HG02588 (cell line): ENCODE results near the gene COL4A6.

Experiments used
- ATAC-seq: cut with Tn5 transposase; IDR thresholded peaks from one replicate; pipeline ENCODE4 v1.9.1; 2021; ENCODE audit warnings: mild to moderate bottlenecking, moderate library complexity; ENCODE audit not compliant: unreplicated experiment

Gene COL4A6

GRCh38 chrX:108275732-108276131 lies 162.5 kb downstream of the COL4A6 start:
- no peak for ATAC-seq

DNA sequence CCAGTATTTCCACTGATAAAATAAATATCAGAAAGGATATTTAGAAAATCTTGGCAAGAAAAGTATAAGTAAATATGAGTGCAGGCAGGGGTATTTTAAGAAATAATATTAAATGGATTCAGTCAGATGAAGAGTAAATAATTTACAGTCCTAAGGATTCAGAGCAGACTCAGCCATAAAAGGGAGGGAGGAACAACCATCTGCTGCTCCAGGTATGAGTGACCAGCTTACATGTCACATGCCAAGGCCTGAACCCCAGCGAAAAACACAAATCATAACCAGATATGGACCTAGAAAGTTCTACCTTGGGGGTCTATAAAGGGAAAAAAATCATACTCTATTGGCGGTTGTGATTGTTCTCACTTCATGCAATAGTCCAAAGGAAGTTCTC lies 166.8 kb downstream of the COL4A6 start:
- no peak for ATAC-seq

DNA sequence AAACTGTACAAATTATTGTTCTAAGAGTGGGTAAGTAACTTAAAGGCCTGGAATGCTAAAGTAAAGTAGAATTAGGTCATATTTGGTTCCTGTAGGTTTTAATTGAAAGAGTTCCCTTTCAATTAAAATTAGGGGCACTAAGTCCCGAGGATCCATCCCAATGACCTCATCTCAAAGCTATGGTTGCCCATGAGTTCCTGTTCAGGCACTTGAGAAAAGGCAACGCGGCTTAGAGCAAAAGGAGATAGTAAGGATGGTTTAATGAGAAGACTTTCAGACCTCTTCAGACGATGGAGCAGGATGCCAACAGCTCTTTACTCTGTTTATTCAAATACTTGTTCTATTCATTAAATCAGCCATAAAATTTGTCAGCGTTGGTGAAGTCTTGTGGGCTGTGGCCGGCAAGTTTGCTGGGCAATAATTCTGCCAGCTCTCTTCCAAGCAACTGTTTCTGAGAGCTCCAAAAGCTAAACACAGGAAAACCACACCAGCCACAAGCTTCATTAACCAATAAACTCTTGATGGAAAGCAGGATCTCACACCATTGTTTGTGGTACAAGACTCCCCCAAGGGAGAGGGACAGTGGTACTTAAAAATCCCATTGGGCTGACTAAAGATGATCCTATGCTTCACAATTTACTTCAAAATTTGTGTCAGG lies 167.4 kb downstream of the COL4A6 start:
- ATAC-seq, result no peak

- ATAC-seq, result no peak
Measured at GRCh38 chrX:108270280-108270679, 167.9 kb downstream of the COL4A6 start.

GRCh38 chrX:108268434-108269080 lies 169.7 kb downstream of the COL4A6 start:
- no peak for ATAC-seq

DNA sequence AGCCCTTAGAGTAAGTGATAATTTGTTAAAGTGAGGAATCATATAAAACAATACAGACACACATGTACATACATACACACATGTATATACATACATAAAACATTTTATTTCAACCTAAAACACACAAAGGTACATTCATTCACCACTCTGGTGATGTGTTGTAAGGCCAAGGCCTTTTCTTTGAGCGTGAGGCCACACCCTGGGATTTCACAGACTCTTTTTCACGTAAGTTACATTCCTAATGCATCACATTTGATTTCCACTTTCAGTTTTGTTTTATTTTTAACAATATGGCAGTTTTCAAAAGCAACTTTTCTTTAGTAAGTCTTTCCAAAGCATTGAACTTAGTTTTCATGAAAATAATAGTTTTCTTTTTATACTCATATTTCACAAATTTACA lies 170.7 kb downstream of the COL4A6 start:
- ATAC-seq, result no peak

DNA sequence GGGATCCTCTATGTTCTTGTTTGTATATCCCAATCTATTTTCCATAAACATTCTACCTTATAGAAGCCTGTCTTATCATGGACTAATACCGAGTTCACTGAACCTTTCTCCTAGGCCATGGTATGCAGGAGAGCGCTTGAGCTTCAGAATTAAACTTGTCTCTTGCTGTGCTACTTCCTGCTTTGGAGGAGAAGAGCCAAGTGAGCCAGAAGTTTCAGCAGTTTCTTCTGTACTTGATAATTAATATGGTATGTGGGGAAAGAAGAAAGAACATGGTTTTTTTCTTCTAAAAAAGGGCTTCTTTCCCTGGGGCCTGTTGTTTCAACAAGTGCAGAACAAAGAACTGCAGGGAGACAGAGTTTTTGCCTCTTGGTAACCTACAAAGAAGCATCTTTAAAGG lies 173.8 kb downstream of the COL4A6 start:
- no peak for ATAC-seq

DNA sequence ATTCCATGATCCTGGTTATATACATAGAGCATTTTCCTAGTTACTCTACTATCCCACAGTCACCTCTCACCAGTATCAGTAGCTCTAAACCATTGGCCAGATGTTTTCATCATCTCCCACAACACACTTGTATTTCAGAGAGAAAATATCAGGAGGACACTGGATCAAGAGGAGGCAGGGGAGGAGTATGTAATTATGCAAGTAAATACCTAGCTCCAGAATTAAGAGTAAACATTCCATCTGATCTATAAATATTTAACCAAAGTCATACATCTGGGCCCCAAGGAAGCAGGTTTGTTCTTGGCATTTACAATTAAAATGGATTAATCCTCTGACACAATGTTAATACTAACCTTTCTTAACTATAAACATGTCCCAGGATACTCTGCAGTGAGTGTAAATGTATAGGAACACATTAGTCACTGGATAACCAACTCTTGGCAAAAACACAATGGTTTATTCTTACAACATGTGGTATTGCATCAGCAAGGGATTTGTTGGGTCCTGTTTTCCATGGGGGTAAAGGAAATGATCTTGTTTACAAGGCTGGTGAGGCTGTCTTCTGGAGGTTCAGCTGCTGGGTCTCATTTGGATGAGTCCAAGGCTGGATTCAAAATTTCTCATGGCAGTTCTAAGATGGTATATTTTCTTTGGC lies 176.5 kb downstream of the COL4A6 start:
- no peak for ATAC-seq

DNA sequence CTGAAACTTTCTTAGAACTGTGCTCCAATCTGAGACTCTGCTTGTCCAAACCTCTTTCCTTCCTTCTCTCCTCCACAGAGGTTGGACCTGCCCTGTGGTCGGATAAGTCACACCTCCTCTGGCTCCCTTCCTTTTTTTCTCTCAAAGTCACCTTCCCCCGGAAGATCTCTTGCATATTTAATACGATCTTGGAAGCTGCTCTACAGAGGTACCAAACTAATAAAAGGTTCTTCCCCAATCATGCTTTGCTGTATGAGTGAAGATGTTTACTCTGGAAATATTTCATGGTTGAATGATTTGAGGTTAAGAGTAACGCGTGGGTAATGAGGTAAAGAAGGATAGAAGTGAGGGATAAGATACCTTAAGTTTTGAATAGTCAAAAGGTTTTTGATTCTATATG lies 180.7 kb downstream of the COL4A6 start:
- no peak for ATAC-seq

DNA sequence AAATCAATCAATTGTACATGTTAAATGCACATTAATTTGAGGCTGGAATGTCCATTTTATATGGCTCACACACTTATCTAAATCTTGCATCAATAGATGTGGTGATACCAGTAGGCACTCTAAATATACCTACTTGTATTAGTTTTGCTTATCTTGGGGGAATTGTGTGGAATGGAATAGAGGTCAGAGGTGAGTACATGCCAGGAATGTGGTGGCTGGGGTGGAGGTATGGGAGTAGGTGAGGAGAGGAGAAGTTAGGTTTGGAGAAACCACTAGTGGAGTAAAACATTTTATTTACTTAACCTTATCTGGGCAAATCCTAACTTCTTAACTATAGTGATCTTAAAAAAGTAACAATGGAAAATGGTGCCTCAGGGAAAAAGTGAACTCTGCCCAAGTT lies 183.6 kb downstream of the COL4A6 start:
- ATAC-seq, result no peak

GRCh38 chrX:108250654-108251579 lies 187.3 kb downstream of the COL4A6 start:
- ATAC-seq, result no peak

DNA sequence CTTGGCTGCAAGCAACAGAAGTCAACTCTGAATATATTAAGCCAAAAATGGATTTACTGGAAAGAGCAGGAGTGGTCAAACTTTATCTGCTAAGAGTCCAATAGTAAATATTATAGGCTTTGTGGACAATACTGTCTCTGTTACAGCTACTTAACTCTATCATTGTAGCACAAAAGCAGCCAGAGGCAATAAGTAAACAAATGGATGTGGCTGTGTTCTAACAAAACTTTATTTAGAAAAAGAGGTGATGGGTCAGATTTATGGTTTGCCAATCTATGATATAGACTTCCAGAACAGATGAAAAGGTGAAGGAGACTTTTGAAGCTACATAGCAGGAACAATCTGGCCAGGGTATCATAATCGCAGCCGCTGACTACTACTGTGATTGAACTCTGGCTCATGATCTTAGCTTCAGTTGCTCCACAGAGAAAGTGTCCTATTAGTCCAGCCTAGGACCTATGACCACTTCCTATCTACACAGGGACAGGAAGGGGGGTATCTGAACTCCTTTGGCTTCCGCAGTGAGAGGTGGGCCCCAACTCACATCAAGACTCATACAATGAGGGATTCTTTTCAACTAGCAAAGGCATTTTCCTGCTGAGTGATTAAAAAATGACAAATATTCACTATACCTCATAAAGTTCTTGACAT lies 191.8 kb downstream of the COL4A6 start:
- ATAC-seq, result no peak

DNA sequence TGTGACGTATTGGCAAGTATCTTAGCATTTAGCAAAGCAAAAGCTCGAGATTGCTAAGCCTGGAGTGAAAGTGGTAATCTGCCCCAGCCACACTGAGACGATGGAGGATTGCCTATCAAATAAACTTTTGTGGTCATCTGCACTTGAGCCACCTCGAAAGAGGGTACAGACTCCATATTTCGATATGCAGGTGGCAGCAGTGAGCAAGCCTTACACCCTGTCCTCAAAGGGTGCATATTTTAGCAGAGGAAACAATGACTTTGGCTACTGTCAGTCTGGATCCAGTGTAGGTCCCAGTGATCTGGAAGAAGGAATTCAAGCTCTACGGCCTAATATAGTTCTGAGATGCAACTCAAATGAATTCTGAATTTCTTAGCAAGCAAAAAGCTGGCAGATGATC lies 192.8 kb downstream of the COL4A6 start:
- no peak for ATAC-seq

DNA sequence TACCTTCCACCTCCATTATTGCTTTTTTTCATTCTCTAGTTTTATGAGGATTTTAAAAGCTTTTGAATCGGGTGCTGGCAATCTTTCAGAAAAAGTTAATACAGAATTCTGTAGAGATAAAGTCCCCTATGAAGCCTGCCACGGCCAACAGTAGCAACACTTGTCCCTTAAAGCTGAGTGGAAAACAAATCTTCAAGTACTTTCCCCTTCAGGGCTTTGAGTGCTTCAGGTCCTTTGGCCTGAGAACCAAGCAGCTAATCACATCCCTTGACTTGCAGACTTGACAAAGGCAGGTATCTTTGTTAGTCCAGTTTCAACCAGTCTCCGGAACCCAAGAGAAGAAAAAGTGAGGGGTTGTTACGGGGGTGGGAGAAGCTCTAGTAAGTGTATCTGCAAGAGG lies 202.2 kb downstream of the COL4A6 start:
- no peak for ATAC-seq

GRCh38 chrX:108230574-108230973 lies 207.6 kb downstream of the COL4A6 start:
- no peak for ATAC-seq

- ATAC-seq, result peak; percentile 55
Measured at GRCh38 chrX:108224727-108225621, 213.2 kb downstream of the COL4A6 start.

DNA sequence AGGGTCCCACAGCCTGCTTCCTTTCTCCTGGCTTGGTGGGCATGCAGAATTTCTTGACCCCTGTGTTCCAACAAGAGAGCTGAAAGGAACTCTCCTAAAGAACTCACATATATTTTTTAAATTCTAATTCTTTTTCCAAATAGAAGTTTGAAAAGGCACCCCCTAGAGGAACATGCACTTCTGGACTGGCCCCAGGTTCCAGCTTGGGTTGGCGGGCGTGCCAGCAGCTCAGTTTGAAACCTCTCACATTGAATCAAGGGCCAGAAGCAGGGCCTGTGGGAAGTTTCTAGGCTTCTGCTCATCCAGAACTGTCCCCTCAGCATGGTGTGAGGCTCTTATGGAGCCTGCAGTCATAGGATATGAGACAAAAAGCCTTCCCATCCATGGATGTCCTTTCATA lies 214.0 kb downstream of the COL4A6 start:
- ATAC-seq, result no peak

GRCh38 chrX:108223585-108223984 lies 214.6 kb downstream of the COL4A6 start:
- no peak for ATAC-seq

DNA sequence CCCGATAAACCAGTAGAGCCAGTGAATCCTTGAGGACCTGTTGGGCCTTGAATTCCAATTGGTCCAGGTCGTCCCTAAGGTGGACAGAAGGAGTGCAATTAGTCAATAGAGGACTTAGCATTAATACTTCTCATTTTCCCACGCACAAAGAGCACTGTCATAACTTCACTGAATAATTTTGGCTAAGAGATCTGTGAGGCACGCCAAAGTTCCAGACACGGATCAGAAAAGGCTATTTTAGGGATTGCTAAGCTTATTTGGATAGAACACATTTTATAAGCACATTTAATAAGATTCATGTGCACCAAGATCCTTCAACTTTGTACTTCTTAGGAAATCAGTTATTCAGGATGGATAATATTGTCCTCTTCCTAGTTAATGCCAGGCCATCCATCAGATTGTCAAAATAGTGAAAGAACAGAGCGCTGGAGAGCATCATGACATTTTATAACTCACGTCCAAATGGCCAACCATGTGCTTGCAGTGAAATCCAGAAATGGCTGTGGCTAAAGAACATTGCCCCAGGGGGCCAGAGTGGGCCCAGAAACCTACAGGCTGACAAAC lies 216.8 kb downstream of the COL4A6 start:
- ATAC-seq, result no peak
